ENCODE measurements around the gene TNS3.

- no peak for TF ChIP-seq CTCF (IDR thresholded peaks at IDR 0.05; ENCODE audit: extremely low read depth in 1 of 2, insufficient read depth in 1 of 2, low read depth in 1 of 2, low read length in 2 of 2)
- TF ChIP-seq POLR2AphosphoS5 (IDR thresholded peaks at IDR 0.05; ENCODE audit: insufficient read depth, low read depth, low read length) = no peak
- no peak for TF ChIP-seq EZH2 (IDR thresholded peaks at IDR 0.05; ENCODE audit: borderline replicate concordance, low read depth, low read length, severe bottlenecking)
- TF ChIP-seq MYC (IDR thresholded peaks at IDR 0.05; ENCODE audit: low read depth, low read length) = no peak
- no peak for TF ChIP-seq MAX (IDR thresholded peaks at IDR 0.05; ENCODE audit: insufficient read depth, insufficient read length)
- TF ChIP-seq JUN (IDR thresholded peaks at IDR 0.05; ENCODE audit: borderline replicate concordance, insufficient read depth, insufficient read length, low read depth) = no peak
Observed at GRCh38 chr7:47503281-47503680, 78.6 kb downstream of the TNS3 start.

Data from endothelial cell of umbilical vein (primary cell).